Right lobe of liver (tissue), 6 donors: Measurements from ENCODE around the gene NOB1. TPM values are rescaled to one million over a fixed set of nuclear protein-coding genes. Genes with fewer than 3 reads are reported as not detected.

Experiments
- ATAC-seq, 4 donors: fragments of 200-7000 bp; cut with Tn5 transposase; one replicate each; pipeline ENCODE4 v1.9.1; 2020; ENCODE audit warnings: mild to moderate bottlenecking in 4 of 4, moderate library complexity in 4 of 4
- DNase-seq, 3 donors: peaks; one replicate each; pipeline ENCODE4 v3.0.0-alpha.2; 2020
- H3K27ac ChIP-seq, 3 donors: fragments of 200-600 bp; one replicate each; pipeline ENCODE4 v1.8.0; 2022
- H3K27me3 ChIP-seq, 2 donors: fragments of 200-600 bp; one replicate each; pipeline ENCODE4 v1.8.0; 2022
- H3K36me3 ChIP-seq, 4 donors: fragments of 200-600 bp; sonication (generic) in 1 of 4; one replicate each; pipeline versions ENCODE4 v1.5.1 to v1.8.0; 2017 to 2022; ENCODE audit warnings: control low read depth in 1 of 4
- H3K4me1 ChIP-seq, 4 donors: fragments of 200-600 bp; sonication (generic) in 1 of 4; one replicate each; pipeline versions ENCODE4 v1.5.1 to v1.8.0; 2017 to 2022; ENCODE audit warnings: control low read depth in 1 of 4
- H3K4me3 ChIP-seq, 3 donors: fragments of 200-600 bp; one replicate each; pipeline ENCODE4 v1.8.0; 2022
- H3K9me3 ChIP-seq, 4 donors: fragments of 200-600 bp; sonication (generic) in 1 of 4; one replicate each; pipeline versions ENCODE4 v1.5.1 to v1.8.0; 2017 to 2022; ENCODE audit warnings: control low read depth in 1 of 4
- POLR2A ChIP-seq: fragments of 450-650 bp; IDR thresholded peaks from one replicate; pipeline ENCODE4 v1.6.1; 2017; ENCODE audit warnings: antibody characterized with exemption, mild to moderate bottlenecking
- WGBS: methylation state at CpG from one replicate; pipeline ENCODE4 v1.1.6; 2018; ENCODE audit warnings: low coverage, low lambda C conversion rate; ENCODE audit not compliant: insufficient coverage; ENCODE audit errors: missing lambda C conversion rate; 5-methylcytosine and 5-hydroxymethylcytosine counted together
- intact Hi-C, 2 donors: fragments of 100-400 bp; cut with DNase I; formaldehyde crosslinking; loops; one replicate each; pipeline versions ENCODE4 v1.11.2 to v1.14.1; 2022
- total RNA-seq, 6 experiments: library from RNA; depleted of rRNA in 2 of 6; stranded (reverse); fragments of >200 nt in 2 of 6; fragmentation: NEBNext Ultra II Directional in 3 of 6; extraction: Animal tissue kit (Norgen Biotek cat#: 25700) in 3 of 6; gene quantifications; one replicate each; pipeline versions ENCODE4 v1.1.0 to v1.2.4, GENCODE V29; 2016 to 2023
- TF ChIP-seq, protein P1 (sequence below), 4 donors: fragments of 200-600 bp in 3 of 4; fragments of 450-650 bp in 1 of 4; IDR thresholded peaks; one replicate each; pipeline versions ENCODE4 v1.5.1 to v1.8.0; 2016 to 2022; ENCODE audit warnings: antibody characterized with exemption in 4 of 4, mild to moderate bottlenecking in 2 of 4
- donor health status: DM: no; HTN: yes; CAD: no.
- donor health status: DM: no; HTN: no; CAD: no.
- donor health status: DM: no; HTN: no; CAD: no.
- donor health status: DM: no; HTN: yes; CAD: no.
- donor health status: DM: no; HTN: yes; CAD: no.

The NOB1 gene
- total RNA-seq, 6 experiments from 2014 or later = 15.5 to 19.5 (median 16.6) TPM

DNA sequence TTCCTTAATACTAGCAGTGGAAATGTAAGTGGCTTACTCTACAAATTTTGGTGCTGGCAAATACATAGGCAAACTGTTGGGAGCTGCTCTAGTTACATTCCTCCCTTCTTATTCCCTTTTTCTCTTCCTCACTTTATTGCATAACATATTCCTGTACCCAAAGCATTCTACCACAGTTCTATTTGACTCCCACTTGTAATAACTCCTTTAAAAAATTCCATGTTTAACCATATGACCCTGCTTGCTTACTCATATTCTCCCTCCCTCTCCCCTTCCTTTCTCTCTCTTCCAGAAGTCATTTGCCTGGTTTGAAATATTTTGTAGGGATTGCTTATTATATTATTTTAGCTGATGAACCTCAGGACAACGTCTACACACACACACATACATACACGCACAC is 51.1 kb downstream of the NOB1 start:
- Histone ChIP-seq H3K27ac (no peak overlapping the region), H3K9me3 (no peaks in the 10 kb centered on the region), H3K4me1 (peaks cover 0 to 3% (median 0%) of the 10 kb centered on the region in 4 donors), H3K4me3 (no peak overlapping the region), H3K27me3 (no peaks in the 10 kb centered on the region), H3K36me3 (peaks cover 0 to 12% (median 2%) of the 10 kb centered on the region in 4 donors)
- TF ChIP-seq, protein P1, sequence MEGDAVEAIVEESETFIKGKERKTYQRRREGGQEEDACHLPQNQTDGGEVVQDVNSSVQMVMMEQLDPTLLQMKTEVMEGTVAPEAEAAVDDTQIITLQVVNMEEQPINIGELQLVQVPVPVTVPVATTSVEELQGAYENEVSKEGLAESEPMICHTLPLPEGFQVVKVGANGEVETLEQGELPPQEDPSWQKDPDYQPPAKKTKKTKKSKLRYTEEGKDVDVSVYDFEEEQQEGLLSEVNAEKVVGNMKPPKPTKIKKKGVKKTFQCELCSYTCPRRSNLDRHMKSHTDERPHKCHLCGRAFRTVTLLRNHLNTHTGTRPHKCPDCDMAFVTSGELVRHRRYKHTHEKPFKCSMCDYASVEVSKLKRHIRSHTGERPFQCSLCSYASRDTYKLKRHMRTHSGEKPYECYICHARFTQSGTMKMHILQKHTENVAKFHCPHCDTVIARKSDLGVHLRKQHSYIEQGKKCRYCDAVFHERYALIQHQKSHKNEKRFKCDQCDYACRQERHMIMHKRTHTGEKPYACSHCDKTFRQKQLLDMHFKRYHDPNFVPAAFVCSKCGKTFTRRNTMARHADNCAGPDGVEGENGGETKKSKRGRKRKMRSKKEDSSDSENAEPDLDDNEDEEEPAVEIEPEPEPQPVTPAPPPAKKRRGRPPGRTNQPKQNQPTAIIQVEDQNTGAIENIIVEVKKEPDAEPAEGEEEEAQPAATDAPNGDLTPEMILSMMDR (IDR thresholded peaks at IDR 0.05) = no peak
- TF ChIP-seq POLR2A = no peak
- intact Hi-C loops = no loop called here
- WGBS = 69% methylated on average over 2 of the region's 2 CpGs
- DNase-seq = no peak
- no peak for ATAC-seq

DNA sequence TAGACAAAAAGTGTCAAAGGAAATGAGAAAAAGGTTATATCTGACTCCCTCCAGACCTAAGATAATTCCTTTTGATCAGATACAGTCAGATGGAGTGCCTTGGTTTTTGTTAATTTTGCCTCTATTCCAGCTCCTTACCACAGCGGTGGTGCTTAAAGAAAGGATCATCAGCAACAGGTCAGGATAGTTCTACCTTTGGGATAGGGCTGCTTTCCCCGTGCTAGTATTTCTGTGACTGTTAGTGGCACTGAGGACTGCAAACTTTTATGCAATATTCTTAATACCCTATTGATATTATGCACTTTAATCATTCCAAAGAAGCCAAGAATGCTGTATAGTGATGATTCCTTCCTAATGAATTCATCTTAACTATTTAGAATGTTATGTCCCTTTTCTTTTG is 52.9 kb downstream of the NOB1 start:
- Histone ChIP-seq H3K27ac (no peak overlapping the region), H3K4me1 (peaks cover 0 to 3% (median 0%) of the 10 kb centered on the region in 4 donors), H3K27me3 (no peaks in the 10 kb centered on the region), H3K36me3 (peaks cover 0 to 22% (median 2%) of the 10 kb centered on the region in 4 donors), H3K9me3 (no peaks in the 10 kb centered on the region), H3K4me3 (no peak overlapping the region)
- TF ChIP-seq, protein P1 (IDR thresholded peaks at IDR 0.05) = no peak
- no peak for TF ChIP-seq POLR2A
- ATAC-seq (no peak), DNase-seq (no peak)
- intact Hi-C loops = no loop called here
- 71% methylated on average over 1 of the region's 2 CpGs for WGBS

DNA sequence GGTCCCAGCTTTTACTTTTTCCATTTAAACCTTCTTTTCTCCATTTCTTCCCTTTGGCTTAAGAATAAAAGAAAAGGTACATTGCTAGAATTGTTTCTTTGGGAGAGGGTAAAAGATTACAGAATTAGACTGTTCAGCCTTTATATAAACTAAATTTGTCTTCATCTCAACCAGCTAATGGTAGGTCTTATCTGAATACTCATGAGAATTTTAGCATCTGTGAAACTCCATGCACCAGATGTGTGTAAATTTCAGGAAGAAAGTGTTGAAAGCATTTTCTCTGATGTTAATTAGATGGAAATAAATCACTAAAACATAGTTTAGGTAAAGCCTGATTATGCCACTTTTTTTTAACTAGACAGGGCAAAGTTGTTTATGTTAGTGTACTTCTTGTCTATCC is 53.3 kb downstream of the NOB1 start:
- Histone ChIP-seq H3K36me3 (peaks cover 0 to 26% (median 4%) of the 10 kb centered on the region in 4 donors), H3K27ac (no peak overlapping the region)
- ATAC-seq = no peak

DNA sequence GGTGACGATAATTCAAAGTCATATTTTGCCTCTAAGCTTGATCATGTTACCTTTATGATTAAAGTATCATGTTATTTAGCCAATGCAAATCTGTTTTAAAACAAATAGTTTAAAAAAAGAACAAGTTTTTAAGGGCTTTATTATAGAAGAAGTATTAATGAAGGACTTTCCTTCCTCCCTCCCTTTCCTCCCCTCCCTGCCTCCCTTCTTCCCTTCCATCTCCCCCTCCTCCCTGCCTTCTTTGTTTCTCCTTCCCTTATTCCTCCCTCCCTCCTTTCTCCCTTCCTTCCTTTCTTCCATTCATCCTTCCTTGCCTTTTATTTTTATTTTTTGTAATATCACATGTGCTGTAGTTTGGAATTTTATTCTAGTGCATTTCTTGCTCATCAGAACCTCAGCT is 54.8 kb downstream of the NOB1 start:
- Histone ChIP-seq H3K36me3 (peaks cover 0 to 39% (median 13%) of the 10 kb centered on the region in 4 donors), H3K4me3 (no peak overlapping the region), H3K27ac (no peak overlapping the region), H3K9me3 (no peaks in the 10 kb centered on the region), H3K27me3 (no peaks in the 10 kb centered on the region), H3K4me1 (no peaks in the 10 kb centered on the region)
- WGBS = 100% methylated on average over 1 of the region's 1 CpG
- no peak for DNase-seq
- ATAC-seq = no peak
- intact Hi-C loops = no loop called here
- TF ChIP-seq POLR2A = no peak
- TF ChIP-seq, protein P1 (IDR thresholded peaks at IDR 0.05) = no peak

More for the DNA sequence above, 53.3 kb downstream of the NOB1 start:
- Histone ChIP-seq H3K27me3 (no peaks in the 10 kb centered on the region), H3K4me1 (peaks cover 0 to 3% (median 0%) of the 10 kb centered on the region in 4 donors), H3K9me3 (no peaks in the 10 kb centered on the region), H3K4me3 (no peak overlapping the region)
- intact Hi-C loops = no loop called here
- no peak for DNase-seq
- TF ChIP-seq POLR2A = no peak
- TF ChIP-seq, protein P1 (IDR thresholded peaks at IDR 0.05) = no peak

DNA sequence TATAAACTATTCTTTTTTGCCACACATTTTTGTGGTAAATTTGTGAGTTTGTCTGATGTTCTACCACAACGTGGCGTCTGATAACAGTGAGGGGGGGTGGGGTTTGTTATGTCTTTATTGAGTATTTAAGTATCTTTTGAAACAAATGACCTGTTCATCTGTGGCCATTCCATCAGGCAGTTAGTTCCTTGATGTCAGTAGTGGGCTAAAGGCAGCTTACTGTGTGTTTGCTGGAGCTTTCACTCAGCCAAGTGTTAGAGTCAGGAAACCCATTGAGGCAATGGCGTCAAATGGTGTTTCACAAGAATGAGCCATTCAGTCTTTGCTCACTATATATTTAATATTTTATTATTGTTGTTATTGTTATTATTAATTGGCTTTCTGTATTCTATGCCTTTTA is 56.3 kb downstream of the NOB1 start:
- peaks cover 0 to 50% (median 22%) of the 10 kb centered on the region in 4 donors for H3K36me3 ChIP-seq
- DNase-seq (no peak), ATAC-seq (no peak)
- TF ChIP-seq POLR2A = no peak
- TF ChIP-seq, protein P1 (IDR thresholded peaks at IDR 0.05) = no peak
- H3K4me1 ChIP-seq = no peaks in the 10 kb centered on the region
- no peak overlapping the region for H3K4me3 ChIP-seq
- H3K27me3 ChIP-seq = no peaks in the 10 kb centered on the region
- intact Hi-C loops = no loop called here
- no peak overlapping the region for H3K27ac ChIP-seq
- 97% methylated on average over 3 of the region's 3 CpGs for WGBS
- no peaks in the 10 kb centered on the region for H3K9me3 ChIP-seq
